HepG2 (cell line): ENCODE data around the gene S1PR2. TPM values are rescaled to one million over a fixed set of nuclear protein-coding genes. Genes with fewer than 3 reads are reported as not detected.

ENCODE experiments used
- ATF3 ChIP-seq: sonication (generic); formaldehyde crosslinking; IDR thresholded peaks from 2 replicates; pipeline ENCODE4 v1.4.0; 2020; ENCODE audit warnings: missing genetic modification reagents
- BRD4 ChIP-seq: sonication (generic); formaldehyde crosslinking; IDR thresholded peaks from 2 replicates; pipeline ENCODE4 v1.4.0; 2020; ENCODE audit warnings: missing genetic modification reagents
- CEBPZ ChIP-seq: IDR thresholded peaks from 2 replicates; pipeline ENCODE4 v1.6.1; 2012; ENCODE audit warnings: low read length, improper control_type of control experiment
- EED ChIP-seq: sonication (generic); formaldehyde crosslinking; IDR thresholded peaks from 2 replicates; pipeline ENCODE4 v1.5.0; 2020; ENCODE audit warnings: mild to moderate bottlenecking, missing genetic modification reagents
- GMEB1 ChIP-seq: sonication (generic); formaldehyde crosslinking; IDR thresholded peaks from 2 replicates; pipeline ENCODE4 v1.5.1; 2020; ENCODE audit warnings: missing genetic modification reagents, mild to moderate bottlenecking, borderline replicate concordance
- GPN1 ChIP-seq: sonication (generic); formaldehyde crosslinking; IDR thresholded peaks from 2 replicates; pipeline ENCODE4 v1.5.1; 2020; ENCODE audit warnings: missing genetic modification reagents, borderline replicate concordance
- HNRNPK ChIP-seq: fragments of 200-400 bp; formaldehyde crosslinking; IDR thresholded peaks from 2 replicates; pipeline ENCODE4 v1.6.1; 2018; ENCODE audit warnings: low read length, low read depth, moderate library complexity, mild to moderate bottlenecking; ENCODE audit not compliant: poor library complexity, severe bottlenecking
- MED8 ChIP-seq: sonication (generic); formaldehyde crosslinking; IDR thresholded peaks from 2 replicates; pipeline ENCODE4 v1.8.1; 2023; ENCODE audit warnings: mild to moderate bottlenecking, missing genetic modification reagents; ENCODE audit not compliant: insufficient replicate concordance
- MIER2 ChIP-seq: IDR thresholded peaks from 2 replicates; pipeline ENCODE4 v1.6.1; 2016; ENCODE audit warnings: missing biosample characterization, missing genetic modification reagents
- MXD1 ChIP-seq: sonication (generic); formaldehyde crosslinking; IDR thresholded peaks from 2 replicates; pipeline ENCODE4 v1.4.0; 2020; ENCODE audit warnings: mild to moderate bottlenecking, missing genetic modification reagents
- MXD3 ChIP-seq: IDR thresholded peaks from 2 replicates; pipeline ENCODE4 v1.6.1; 2016; ENCODE audit warnings: mild to moderate bottlenecking, missing biosample characterization, missing genetic modification reagents
- RAD51 ChIP-seq: fragments of 450-650 bp; IDR thresholded peaks from 2 replicates; pipeline ENCODE4 v1.6.1; 2016; ENCODE audit warnings: borderline replicate concordance
- THAP11 ChIP-seq: IDR thresholded peaks from 2 replicates; pipeline ENCODE4 v1.6.1; 2016; ENCODE audit warnings: missing biosample characterization, missing genetic modification reagents
- ZBTB42 ChIP-seq: sonication (generic); formaldehyde crosslinking; IDR thresholded peaks from 2 replicates; pipeline ENCODE4 v1.5.0; 2020; ENCODE audit warnings: mild to moderate bottlenecking, missing genetic modification reagents
- ZFAT ChIP-seq: sonication (generic); formaldehyde crosslinking; conservative IDR thresholded peaks from 2 replicates; pipeline ENCODE4 v1.8.1; 2023; ENCODE audit warnings: missing genetic modification reagents, inconsistent platforms
- ZNF12 ChIP-seq: sonication (generic); formaldehyde crosslinking; IDR thresholded peaks from 2 replicates; pipeline ENCODE4 v1.5.0; 2020; ENCODE audit warnings: missing genetic modification reagents
- ZNF230 ChIP-seq: sonication (generic); formaldehyde crosslinking; IDR thresholded peaks from 2 replicates; pipeline ENCODE4 v1.4.0; 2020; ENCODE audit warnings: mild to moderate bottlenecking, missing genetic modification reagents
- ZNF589 ChIP-seq: sonication (generic); formaldehyde crosslinking; conservative IDR thresholded peaks from 2 replicates; pipeline ENCODE4 v1.8.0; 2022; ENCODE audit warnings: mild to moderate bottlenecking, moderate library complexity, missing genetic modification reagents
- ZNF761 ChIP-seq: sonication (generic); formaldehyde crosslinking; conservative IDR thresholded peaks from 2 replicates; pipeline ENCODE4 v1.4.0; 2020; ENCODE audit warnings: mild to moderate bottlenecking, missing genetic modification reagents
- ZXDC ChIP-seq: sonication (generic); formaldehyde crosslinking; IDR thresholded peaks from 2 replicates; pipeline ENCODE4 v1.5.0; 2020; ENCODE audit warnings: mild to moderate bottlenecking, missing genetic modification reagents
- polyA plus RNA-seq, 8 experiments: library from polyadenylated mRNA; depleted of rRNA in 3 of 8; stranded (reverse) in 7 of 8; unstranded in 1 of 8; fragments of >200 nt; fragmentation: Illumina TruSeq in 4 of 8; extraction: Trizol in 4 of 8; gene quantifications; 2 replicates each; pipeline versions ENCODE4 v1.2.1 to v1.2.3, GENCODE V29; 2011 to 2016; ENCODE audit warnings: low read depth in 4 of 8, missing spikeins in 1 of 8, mixed read lengths in 1 of 8; ENCODE audit not compliant: insufficient read depth in 1 of 8
- total RNA-seq, 5 experiments: library from RNA; depleted of rRNA; stranded (reverse); fragments of >200 nt; fragmentation: Illumina TruSeq; extraction: Trizol; gene quantifications; 2 replicates each; pipeline ENCODE4 v1.2.3, GENCODE V29; 2016; ENCODE audit warnings: low read depth in 1 of 5

Gene S1PR2
- total and polyA plus RNA-seq, 2 of the 13 experiments (the other 11 are each of a cell fraction or from before 2014, with no cell fraction given) = 0.91 to 1.3 TPM

- TF ChIP-seq MED8 (CRISPR knock-in tag) (peak; percentile 42), ZXDC (CRISPR knock-in tag) (no peak; the same call in 1 of the 2 replicates), GPN1 (CRISPR knock-in tag) (0 out of 2 replicates have a peak, but pooled peaks have one; percentile 29), MXD1 (CRISPR knock-in tag) (peak; percentile 64; the same call in 1 of the 2 replicates), ZNF230 (CRISPR knock-in tag) (no peak; the same call in none of the 2 replicates), GMEB1 (peak; percentile 82), THAP11 (peak; percentile 79), MIER2 (CRISPR knock-in tag) (no peak), ZBTB42 (CRISPR knock-in tag) (peak; percentile 64), ZNF589 (peak; percentile 62; the same call in 1 of the 2 replicates), ATF3 (CRISPR knock-in tag) (peak; percentile 10; the same call in 1 of the 2 replicates), EED (CRISPR knock-in tag) (no peak), CEBPZ (no peak), BRD4 (CRISPR knock-in tag) (peak; percentile 64; the same call in 1 of the 2 replicates), ZNF12 (CRISPR knock-in tag) (0 out of 2 replicates have a peak, but pooled peaks have one; percentile 8), ZFAT (0 out of 2 replicates have a peak, but pooled peaks have one; percentile 50), RAD51 (no peak), ZNF761 (peak; percentile 69; the same call in 1 of the 2 replicates), HNRNPK (peak; percentile 68), MXD3 (CRISPR knock-in tag) (0 out of 2 replicates have a peak, but pooled peaks have one; percentile 57)
Observed at GRCh38 chr19:10194500-10195198, 36.5 kb downstream of the S1PR2 start, which contains the start of gene DNMT1 (continued).
